GM13977 (cell line): Measurements from ENCODE around the gene NUDT11.
A peak's percentile ranks its signal among the peaks of the same experiment; 100 is the strongest.
"Not testable (repeated sequence)": the region's sequence is repeated elsewhere in the genome, so short reads cannot be mapped to it uniquely, and the experiment has no call there.

Experiments used
- DNase-seq: peaks from one replicate; pipeline ENCODE4 v3.0.0; 2012; ENCODE audit warnings: low spot score
- in situ Hi-C: fragments of 300-500 bp; cut with MboI; formaldehyde crosslinking; loops from one replicate; pipeline ENCODE4 v1.12.0; 2022; ENCODE audit warnings: low sequenced_read_pairs, low pct_unique_long_range_greater_than_20kb, mixed read lengths, inconsistent platforms; ENCODE audit not compliant: unreplicated experiment
- TF ChIP-seq, protein P1 (sequence below): IDR thresholded peaks from 2 replicates; pipeline ENCODE4 v1.5.1; 2012; ENCODE audit warnings: mild to moderate bottlenecking, control low read depth; ENCODE audit not compliant: insufficient read depth; ENCODE audit errors: extremely low read depth, missing control alignments

NUDT11 gene

DNA sequence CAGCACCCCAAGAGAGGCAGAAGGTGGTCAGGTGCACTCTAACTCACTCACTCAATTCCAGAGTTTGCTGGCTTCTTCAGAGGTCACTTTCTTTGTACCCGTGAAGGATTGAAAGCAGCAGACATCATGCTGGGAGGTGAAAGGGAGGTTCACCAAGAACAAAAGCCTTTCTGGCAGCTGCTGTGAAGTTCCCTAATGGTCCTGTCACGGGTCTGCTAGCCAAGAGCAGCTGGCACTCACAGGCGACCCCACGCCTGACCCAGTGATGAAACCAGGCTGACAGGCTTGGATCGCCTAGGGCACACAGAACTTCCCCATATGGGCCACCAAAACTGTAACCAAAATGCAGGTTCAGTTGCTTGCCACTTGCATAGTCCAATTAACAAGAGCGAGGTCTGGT is 11.8 kb downstream of the NUDT11 start:
- no peak for DNase-seq
- in situ Hi-C loops, result loop anchor here (25.0 kb wide), 1 partner anchor 378 kb away; no protein-coding TSS in a partner anchor
- TF ChIP-seq, protein P1, sequence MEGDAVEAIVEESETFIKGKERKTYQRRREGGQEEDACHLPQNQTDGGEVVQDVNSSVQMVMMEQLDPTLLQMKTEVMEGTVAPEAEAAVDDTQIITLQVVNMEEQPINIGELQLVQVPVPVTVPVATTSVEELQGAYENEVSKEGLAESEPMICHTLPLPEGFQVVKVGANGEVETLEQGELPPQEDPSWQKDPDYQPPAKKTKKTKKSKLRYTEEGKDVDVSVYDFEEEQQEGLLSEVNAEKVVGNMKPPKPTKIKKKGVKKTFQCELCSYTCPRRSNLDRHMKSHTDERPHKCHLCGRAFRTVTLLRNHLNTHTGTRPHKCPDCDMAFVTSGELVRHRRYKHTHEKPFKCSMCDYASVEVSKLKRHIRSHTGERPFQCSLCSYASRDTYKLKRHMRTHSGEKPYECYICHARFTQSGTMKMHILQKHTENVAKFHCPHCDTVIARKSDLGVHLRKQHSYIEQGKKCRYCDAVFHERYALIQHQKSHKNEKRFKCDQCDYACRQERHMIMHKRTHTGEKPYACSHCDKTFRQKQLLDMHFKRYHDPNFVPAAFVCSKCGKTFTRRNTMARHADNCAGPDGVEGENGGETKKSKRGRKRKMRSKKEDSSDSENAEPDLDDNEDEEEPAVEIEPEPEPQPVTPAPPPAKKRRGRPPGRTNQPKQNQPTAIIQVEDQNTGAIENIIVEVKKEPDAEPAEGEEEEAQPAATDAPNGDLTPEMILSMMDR, result no peak

GRCh38 chrX:51482411-51482810 is 14.0 kb downstream of the NUDT11 start:
- in situ Hi-C loops, result loop anchor here (25.0 kb wide), 1 partner anchor 380 kb away; no protein-coding TSS in a partner anchor
- not testable (repeated sequence) for DNase-seq

GRCh38 chrX:51476930-51477329 is 19.5 kb downstream of the NUDT11 start:
- DNase-seq, result no peak
- TF ChIP-seq, protein P1, result no peak
- in situ Hi-C loops, result loop anchor here (25.0 kb wide), 1 partner anchor 385 kb away; no protein-coding TSS in a partner anchor

DNA sequence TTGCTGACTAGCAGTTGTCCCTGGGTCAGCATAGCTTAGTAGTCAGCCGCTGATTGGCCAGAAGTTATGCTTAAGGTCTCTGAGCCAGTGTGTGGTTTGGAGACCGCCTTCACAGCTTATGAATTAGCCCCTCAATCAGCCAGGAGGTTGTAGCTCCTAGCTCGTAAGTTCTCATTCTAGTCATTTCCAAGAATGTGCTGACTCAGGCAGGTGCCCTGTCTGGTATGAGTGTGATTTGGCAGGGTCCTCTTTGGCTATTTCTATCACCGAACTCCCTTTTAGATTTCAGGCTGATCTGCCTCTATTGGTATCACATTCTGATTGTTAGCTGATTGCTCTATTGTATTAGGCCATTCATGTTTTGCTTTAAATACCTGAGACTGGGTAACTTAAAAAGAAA is 33.1 kb downstream of the NUDT11 start:
- DNase-seq, result no peak
- in situ Hi-C loops, result loop anchor here (25.0 kb wide), 1 partner anchor 326 kb away; no protein-coding TSS in a partner anchor
- TF ChIP-seq, protein P1, result no peak

- DNase-seq, result peak; percentile 30
- in situ Hi-C loops, result loop anchor here (25.0 kb wide), 1 partner anchor 324 kb away; no protein-coding TSS in a partner anchor
- TF ChIP-seq, protein P1, result peak; percentile 87
Observed at GRCh38 chrX:51461053-51462044, 35.0 kb downstream of the NUDT11 start.

GRCh38 chrX:51459125-51459524 is 37.3 kb downstream of the NUDT11 start:
- TF ChIP-seq, protein P1, result peak; percentile 56
- in situ Hi-C loops, result loop anchor here (25.0 kb wide), 1 partner anchor 322 kb away; no protein-coding TSS in a partner anchor
- no peak for DNase-seq

DNA sequence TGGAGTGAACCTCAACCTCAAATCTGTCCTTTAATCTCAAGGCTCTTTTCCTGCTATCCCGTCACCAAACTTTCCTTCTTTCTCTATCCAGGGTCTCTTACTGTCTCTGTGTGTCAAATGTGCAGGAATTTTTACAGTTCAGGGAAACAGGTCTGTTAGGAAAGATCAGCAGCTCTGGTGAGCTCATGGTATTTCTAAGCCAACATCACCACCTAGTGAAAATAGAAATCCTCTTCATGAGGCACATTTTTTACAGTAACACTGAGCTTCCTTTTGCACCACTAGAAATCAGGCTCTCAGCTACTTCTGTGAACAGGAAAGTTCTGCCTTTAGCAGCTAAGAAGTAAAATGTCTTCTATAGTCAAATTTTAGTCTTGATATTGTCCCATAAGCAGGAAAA is 39.6 kb downstream of the NUDT11 start:
- TF ChIP-seq, protein P1, result peak; percentile 19
- no peak for DNase-seq
- in situ Hi-C loops, result loop anchor here (25.0 kb wide), 1 partner anchor 320 kb away; no protein-coding TSS in a partner anchor
